GM12891 (cell line): ENCODE data around the gene TGM2.

Experiments used
- POLR2A ChIP-seq: IDR thresholded peaks from 2 replicates; pipeline ENCODE4 v1.6.1; 2011; ENCODE audit warnings: low read depth, low read length, control low read depth
- POLR2AphosphoS5 ChIP-seq: IDR thresholded peaks from 2 replicates; pipeline ENCODE4 v1.6.1; 2011; ENCODE audit warnings: low read depth, low read length, control low read depth
- POU2F2 ChIP-seq: IDR thresholded peaks from 2 replicates; pipeline ENCODE4 v1.6.1; 2011; ENCODE audit warnings: low read depth, mild to moderate bottlenecking, control low read depth, low read length, moderate library complexity

- no peak for TF ChIP-seq POLR2AphosphoS5
- no peak for TF ChIP-seq POLR2A
- no peak for TF ChIP-seq POU2F2
These were observed 26.8 kb downstream of the TGM2 start for GRCh38 chr20:38138086-38138778.
